Measurements from ENCODE around the gene ARHGAP5.

The ARHGAP5 gene, protein sequence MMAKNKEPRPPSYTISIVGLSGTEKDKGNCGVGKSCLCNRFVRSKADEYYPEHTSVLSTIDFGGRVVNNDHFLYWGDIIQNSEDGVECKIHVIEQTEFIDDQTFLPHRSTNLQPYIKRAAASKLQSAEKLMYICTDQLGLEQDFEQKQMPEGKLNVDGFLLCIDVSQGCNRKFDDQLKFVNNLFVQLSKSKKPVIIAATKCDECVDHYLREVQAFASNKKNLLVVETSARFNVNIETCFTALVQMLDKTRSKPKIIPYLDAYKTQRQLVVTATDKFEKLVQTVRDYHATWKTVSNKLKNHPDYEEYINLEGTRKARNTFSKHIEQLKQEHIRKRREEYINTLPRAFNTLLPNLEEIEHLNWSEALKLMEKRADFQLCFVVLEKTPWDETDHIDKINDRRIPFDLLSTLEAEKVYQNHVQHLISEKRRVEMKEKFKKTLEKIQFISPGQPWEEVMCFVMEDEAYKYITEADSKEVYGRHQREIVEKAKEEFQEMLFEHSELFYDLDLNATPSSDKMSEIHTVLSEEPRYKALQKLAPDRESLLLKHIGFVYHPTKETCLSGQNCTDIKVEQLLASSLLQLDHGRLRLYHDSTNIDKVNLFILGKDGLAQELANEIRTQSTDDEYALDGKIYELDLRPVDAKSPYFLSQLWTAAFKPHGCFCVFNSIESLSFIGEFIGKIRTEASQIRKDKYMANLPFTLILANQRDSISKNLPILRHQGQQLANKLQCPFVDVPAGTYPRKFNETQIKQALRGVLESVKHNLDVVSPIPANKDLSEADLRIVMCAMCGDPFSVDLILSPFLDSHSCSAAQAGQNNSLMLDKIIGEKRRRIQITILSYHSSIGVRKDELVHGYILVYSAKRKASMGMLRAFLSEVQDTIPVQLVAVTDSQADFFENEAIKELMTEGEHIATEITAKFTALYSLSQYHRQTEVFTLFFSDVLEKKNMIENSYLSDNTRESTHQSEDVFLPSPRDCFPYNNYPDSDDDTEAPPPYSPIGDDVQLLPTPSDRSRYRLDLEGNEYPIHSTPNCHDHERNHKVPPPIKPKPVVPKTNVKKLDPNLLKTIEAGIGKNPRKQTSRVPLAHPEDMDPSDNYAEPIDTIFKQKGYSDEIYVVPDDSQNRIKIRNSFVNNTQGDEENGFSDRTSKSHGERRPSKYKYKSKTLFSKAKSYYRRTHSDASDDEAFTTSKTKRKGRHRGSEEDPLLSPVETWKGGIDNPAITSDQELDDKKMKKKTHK (N-terminal part only)

DNA sequence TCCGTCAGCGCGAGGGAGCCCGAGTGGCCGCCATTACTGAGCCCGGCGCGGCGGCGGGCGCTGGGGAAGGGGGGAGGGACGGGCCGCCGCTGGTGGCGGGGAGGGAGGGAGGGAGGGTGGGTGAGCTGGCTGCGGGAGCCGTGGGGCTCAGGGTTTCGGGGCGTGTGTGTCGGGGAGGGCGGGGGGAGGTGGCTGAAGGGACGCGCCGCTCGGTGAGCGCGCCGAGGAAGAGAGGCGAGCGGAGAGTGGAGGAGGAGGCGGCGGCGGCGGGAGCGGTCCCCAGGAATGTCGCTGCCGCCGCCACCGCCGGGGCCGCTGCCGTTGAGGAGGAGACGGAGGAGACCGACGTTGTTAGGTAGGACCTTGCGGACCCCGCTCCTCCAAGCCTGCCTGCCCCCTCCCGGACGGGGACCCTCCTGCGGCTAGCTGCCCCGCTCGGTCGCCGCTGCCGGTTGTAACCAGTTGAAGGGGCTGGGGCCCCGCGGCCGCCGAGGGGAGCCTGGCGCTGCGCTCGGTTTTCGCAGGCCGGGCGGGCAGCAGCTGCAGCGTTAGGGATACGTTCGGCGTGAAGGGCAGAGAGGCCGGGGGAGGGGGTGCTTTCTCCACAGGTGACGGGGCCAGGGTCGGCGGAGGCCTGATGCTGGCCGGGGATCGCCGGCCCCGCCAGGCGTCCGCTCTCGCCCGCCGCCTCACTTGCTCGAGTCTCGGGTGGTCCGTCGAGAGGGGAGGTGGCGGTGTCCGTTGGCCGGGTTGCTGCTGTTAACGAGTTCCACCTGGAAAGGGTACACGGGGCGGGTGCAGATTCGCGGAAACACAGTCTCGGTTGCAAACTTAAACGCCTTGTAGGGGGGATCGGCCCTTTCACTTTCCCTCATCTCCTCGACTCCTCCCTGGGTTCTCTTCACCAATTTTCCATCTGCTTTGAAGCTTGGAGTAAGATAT lies at the start of gene ARHGAP5:
TSS of gene ARHGAP5 (plus strand) at position 224 of the 942 bp plus-strand sequence. CDS start 13,366 bp downstream, outside the sequence.
- no peak for DNase-seq (ENCODE audit: low read depth)

DNA sequence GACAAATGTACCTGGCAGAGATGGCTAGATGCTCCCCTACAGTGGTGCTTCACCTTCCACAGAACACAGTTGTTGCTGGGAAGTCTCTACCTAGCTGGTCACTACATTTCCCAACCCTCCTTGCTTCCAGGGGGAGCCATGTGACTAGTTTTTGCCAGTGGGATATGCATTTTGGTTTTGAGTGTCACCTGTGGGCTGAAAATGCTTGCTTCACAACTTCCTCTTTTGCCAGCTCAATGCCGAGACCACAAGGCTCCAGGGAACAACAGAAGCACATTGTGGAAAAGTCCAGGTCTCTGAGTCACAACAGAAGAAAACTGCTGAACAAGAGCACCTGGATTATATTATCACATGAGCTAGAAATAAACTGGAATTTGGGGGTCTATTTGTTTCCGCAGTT lies 48.5 kb upstream of the ARHGAP5 start:
- no peak for DNase-seq (ENCODE audit: low read depth)

DNA sequence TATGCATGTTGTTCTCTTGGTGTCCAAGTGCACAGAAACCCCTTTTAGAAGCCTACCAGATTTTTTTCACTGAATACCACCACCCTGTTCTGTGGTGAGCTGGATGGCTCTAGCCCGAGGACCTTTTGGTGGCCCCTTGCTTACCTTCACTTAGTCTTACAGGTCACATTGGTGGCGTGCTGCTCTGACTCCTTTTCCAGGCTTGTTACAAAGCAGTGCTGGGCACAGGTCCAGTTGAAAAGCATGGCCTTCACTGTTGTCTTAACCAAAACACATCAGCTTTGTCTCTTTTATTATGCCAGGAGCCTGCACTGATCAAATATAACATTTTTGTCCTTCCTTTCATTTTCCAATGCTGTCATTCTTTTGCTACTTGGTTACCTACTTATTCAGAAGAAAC lies 43.6 kb upstream of the ARHGAP5 start:
- no peak for DNase-seq (ENCODE audit: low read depth)

DNA sequence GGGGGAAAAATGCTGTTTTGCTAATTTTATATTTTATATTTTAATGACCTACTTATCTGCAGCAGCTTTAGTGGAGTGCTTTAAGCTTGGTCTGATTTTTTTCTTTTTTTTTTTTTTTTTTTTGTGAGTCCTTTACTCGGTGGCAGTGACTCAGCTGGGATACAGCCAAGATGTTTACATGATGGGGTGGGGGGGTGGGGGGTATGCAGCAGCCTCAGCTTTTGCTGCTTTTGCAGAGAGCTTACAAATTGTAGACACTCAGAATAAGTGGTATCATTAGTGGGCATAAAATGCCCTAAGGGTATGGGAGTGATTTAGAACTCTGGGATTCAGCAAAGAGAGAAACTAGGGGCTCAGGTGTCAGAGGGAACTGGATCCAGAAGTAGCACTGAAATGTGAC lies 38.2 kb upstream of the ARHGAP5 start:
- no peak for DNase-seq (ENCODE audit: low read depth)

DNA sequence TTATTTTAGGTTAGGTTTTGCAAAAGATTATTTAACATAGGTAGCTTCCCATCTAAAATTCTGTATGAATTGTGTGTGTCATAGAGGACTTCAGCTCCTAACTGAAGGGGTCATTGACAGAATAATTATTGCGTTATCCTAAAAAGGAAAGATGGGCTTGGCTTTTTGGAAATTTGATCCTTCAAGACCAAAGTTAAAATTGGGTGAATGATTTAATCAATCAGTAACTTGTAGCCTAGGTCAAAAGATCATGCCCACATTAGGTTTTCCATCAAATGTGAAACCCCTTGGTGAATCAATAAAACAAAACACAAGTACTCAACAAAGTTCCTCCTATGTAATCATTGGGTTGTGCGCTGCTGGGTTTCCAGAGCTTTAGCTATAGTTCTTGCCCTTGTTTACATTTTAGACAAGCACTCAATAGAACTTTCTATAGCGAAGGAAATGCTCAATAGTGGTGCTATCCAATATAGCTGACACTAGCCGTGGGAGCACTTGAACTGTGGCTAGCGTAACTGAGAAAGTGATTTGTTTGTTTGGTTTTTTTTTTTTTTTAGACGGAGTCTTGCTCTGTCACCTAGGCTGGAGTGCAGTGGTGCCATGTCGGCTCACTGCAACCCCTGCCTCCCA lies 37.6 kb upstream of the ARHGAP5 start:
- no peak for DNase-seq (ENCODE audit: low read depth)

DNA sequence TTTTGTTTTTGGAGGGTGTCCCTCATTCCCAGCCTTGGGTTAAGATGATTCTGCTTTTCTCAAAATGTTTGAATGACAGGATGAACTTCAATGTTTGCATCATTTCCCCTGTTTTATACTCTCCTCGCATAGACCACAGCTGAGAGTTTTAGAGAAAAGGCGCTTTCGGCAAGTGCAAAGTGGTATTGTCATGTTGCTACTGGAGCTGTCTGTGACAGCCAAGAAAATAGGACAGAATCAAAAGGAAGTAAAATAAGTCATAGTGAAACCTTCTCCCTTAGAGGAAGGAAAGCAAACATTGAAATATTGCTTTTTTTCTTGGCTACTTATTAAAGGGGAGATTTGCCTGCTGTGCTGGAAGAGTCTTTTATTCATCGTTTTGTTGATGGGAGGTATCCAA lies 33.5 kb upstream of the ARHGAP5 start:
- DNase-seq (ENCODE audit: low read depth), result no peak

DNA sequence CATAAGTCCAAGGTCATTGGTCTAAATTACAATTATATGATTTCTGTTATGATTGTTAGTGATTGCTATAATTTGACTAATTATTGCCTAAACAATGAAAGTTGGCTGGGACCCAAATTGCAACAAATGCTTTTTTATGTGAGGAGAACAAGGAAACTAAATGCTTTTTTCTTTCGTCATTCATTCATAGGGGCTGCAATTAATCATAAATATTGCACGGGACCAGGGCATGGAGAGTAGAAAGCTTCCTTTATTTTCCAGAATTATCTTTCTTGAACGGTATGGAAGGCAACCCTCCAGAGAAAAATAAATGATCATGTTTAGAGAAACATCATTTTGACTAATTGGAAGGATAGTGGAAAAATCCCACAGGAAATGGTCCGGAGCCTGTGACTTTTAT lies 32.6 kb upstream of the ARHGAP5 start:
- no peak for DNase-seq (ENCODE audit: low read depth)

DNA sequence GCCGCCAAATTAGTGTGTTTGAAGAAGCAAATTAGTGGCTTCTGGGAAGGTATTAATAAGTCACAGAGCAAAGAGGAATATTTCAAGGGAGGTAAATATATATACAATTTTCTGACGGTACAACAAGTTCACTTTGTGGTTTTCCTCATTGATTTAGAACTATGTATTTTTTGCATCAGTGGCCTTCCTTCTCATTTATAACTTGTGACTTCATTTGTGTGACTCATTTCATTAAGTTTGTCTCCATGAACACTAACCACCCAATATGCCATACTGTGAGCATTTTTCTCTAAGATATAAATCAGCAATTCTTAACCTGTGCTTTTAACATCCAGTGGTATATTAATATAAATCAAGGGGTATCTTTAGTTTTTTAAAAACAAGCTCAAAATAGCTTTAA lies 29.3 kb upstream of the ARHGAP5 start:
- DNase-seq (ENCODE audit: low read depth), result no peak

DNA sequence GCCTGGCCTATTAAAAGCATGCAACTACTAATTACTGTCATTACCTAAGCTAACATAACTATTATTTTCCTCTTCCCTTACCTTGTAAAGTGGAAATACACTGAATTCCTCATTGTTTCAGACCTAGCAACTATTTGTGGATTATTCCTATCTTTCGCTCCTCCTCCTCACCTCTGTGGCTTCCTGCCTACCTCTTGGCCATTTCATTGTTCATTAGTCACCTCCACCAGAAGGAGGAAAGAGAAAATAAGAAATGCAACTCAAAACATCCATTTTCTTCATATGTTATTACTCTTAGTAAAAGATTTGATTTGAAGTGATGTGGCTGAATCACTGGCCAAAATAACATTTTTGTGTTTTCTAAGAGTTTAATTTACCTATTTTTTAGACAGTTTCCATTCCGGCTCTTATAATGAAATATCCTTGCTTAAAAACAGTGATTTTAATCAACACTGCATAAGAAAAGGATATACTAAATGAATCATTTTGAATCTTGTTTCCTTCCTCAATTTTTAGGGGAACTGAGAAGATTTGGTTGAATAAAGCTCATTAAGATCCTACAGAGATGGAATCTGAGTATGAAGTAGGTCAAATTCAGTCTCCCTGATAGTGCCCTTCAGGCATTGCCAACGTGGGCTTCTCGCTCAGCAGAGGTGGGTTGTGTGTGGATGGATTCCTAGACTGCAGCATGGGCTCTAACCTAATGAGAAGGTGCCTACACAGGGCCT lies 27.6 kb upstream of the ARHGAP5 start:
- no peak for DNase-seq (ENCODE audit: low read depth)

DNA sequence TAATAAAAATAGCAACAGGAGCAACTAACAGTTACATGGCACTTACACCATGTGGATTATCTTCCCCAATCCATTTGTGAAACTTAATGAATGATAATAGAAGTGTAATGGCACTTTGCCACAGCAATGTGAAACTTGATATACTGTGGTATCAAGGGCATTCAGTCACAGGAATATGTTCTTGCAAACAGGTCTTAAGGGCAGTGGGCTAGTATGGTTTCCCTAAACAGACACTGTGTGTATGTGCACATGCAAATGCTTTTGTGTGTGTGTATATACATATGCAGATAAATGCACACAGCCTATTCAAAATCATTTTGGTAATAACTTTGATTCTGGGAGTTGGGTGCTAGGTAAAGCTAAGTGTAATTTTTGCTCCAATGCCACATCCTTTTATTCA lies 26.2 kb upstream of the ARHGAP5 start:
- no peak for DNase-seq (ENCODE audit: low read depth)

DNA sequence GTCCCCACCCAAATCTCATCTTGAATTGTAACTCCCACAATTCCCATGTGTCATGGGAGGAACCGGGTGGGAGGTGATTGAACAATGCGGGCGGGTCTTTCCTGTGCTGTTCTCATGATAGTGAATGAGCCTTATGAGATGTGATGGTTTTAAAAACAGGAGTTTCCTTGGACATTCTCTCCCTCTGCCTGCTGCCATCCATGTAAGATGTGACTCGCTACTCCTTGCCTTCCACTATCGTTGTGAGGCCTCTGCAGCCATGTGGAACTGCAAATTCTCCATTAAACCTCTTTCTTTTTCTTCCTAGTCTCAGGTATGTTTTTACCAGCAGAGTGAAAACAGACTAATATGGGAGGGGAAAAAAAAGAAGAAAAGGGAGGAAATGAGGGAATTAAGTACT lies 22.6 kb upstream of the ARHGAP5 start:
- DNase-seq (ENCODE audit: low read depth), result no peak

DNA sequence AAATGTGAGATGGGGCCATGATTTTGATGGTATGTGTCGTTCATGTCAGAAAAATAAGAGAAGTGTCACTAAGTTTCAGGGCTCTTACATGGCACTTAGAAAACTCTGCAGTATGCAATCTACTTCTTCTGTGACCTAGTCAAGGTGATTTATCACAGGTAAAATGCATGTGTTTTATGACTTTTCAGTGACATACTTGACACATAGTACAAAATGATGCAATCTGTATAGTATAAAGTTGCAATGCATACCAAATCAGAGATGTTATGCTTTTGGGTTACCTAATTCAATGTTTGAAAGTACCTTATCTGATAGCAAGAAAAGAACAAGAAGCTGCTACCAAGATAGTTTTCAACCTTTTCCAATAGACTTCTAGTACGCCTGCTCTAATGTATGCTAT lies 21.9 kb upstream of the ARHGAP5 start:
- DNase-seq (ENCODE audit: low read depth), result no peak

DNA sequence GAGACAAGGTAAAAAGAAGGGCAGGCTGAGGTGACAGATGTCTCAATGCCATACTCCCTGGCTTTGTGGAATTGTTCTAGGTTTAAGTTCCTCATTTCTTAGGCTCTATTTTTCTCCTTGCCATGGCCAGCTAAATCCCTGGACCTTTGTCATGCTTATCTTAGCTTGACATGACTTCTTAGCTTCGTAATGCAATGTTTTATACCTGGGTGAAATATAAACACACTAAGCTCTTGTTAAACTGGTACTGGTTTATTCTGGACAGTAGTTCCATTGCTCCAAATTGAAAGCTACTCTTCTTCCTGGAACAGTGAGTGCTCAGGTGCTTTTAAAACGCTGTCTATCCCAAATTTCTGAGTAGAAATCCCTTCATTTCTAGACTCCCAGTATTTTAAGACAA lies 17.4 kb upstream of the ARHGAP5 start:
- DNase-seq (ENCODE audit: low read depth), result no peak

DNA sequence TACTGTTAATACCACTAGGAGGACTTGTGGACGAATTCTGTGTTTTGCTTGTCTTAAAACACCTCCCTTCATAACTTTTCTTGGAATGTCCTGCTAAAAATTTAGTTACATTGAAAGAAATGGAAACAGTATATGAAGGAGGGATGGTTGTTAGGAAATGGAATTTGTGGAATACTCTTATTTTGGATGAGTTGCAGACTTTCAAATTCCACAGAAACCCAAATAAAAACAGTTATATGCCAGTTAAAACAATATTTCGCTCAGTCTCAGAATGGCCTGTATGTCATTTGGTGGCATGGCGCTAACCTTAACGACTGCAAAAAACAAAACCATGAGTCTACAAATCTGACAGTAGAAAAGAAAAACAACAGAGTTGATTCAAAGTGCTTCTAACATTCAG lies 12.2 kb upstream of the ARHGAP5 start:
- no peak for DNase-seq (ENCODE audit: low read depth)

DNA sequence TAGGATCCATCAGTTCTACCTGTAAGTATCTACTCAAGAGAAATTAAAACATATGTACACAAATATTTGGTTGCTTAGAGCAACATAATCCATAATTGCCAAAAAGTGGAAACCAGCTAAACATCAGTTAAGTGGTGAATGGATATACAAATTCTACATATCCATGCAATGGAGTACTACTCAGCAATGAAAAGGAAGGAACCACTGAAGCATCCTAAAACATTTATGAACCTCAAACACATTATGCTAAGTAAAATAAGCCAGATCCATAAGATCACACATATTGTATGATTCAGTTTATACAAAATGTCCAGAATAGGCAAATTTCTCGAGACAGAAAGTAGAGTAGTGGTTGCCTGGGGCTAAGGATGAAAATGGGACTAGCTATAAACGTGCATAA lies 8.4 kb upstream of the ARHGAP5 start:
- DNase-seq (ENCODE audit: low read depth), result no peak

DNA sequence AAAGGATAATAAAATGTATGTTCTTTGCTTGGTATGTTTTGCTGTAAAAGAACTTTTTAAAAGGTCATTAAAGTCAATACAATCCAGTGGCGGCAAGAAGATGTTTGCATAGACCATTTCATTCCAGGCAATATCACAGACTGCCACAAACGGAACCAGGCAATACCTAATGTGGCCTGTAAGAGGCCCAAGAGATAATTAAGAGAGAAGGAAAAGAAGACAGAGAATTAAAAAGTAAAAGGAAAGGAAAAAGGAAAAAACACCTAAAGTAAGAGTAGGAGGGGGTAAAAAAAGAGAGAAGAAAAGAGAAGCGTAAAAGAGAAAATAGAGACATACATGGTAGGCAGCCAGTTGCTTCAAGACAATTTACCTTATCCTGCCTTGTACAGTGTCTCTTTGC lies 6.8 kb upstream of the ARHGAP5 start:
- no peak for DNase-seq (ENCODE audit: low read depth)

DNA sequence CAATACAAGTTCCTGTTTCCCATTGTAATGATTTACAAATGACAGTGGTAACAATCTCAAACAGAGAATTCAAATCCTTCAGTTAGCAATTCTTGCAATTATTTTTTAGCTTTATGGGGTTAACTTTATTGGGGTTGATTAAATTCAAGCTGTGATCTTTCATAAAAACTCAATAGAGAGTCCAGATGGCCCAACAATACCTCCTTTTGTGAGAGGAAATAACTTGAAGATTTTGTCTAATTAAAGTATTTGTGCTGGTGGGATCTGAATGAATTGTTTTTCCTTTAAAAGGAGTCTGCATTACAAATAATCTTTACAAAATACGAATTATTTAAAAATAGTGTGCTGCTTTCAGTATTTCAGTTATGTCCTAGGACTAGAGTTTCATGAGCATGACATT lies 4.4 kb upstream of the ARHGAP5 start:
- no peak for DNase-seq (ENCODE audit: low read depth)

DNA sequence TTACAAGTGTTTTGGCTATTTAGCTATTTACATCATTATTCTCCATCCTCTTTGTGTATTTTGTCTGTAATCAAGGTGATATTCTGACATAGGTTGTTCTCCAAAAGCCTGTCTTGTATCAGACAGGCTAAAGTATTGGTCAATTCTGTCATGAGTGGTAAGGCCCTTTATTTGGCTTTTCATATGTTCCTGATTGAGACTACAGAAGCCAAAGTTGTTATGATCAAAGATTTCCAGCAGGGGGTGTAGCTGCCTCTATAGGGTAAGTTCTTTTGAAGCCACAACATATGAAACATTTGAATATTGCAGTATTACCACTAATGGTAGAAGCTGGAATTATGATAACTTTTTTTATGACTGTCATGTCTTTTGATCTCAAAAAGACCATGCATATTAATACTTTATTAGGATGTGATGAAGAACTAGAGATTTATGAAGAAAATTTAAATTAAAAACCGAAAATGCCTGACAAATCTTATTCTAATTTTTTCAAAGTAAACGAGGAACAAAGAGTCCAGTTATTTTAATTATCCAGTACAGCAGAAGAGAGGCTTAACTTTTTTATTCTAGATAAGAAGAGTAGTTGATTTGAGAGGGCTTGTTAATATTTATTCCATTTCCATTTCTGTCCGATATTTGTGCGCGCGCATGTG lies 3.4 kb upstream of the ARHGAP5 start:
- DNase-seq (ENCODE audit: low read depth), result no peak

DNA sequence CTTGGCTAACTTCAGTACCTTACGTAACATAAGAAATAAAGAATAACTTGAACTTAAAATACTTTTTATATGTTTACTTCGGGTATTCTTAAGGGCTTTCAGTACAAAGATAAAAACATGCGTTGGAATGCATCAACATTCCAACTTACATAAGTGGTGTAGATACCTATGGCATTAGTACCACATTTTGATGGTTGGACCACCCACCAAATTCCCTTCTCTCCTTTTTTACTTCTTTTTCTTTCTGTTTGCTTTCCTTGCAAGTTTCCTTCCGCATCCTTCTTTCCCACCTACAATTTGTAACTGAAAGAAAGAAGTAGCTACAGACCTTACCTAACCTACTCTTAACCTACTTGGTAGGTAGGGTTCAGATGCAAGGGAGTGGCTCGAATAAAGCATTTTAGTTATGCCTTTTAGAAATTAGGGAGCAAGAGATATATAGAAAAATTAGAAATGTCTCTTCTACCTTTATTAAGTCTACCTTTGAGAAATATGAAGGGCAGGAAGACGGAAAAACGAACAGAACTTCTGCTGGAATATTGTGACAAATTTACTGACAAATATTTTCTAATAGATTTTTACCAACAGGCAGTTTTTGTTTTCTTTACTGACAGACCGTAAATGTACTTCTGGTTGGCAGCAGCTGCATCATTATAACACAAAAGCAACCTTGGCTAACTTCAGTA lies 2.1 kb upstream of the ARHGAP5 start:
- no peak for DNase-seq (ENCODE audit: low read depth)
